Activated CD4-positive, alpha-beta T cell treated with anti-CD3 and anti-CD28 coated beads for 24 hours (primary cell): Measurements from ENCODE around the gene NECTIN1.

Experiments
- DNase-seq, 2 donors: peaks; one replicate each; pipeline ENCODE4 v3.0.0-alpha.2; 2020; ENCODE audit warnings: low read depth in 2 of 2

The NECTIN1 gene

GRCh38 chr11:119672597-119672996 lies 56.4 kb downstream of the NECTIN1 start:
- DNase-seq = no peak

- no peak for DNase-seq
Measured at GRCh38 chr11:119671561-119672015, 57.4 kb downstream of the NECTIN1 start.

GRCh38 chr11:119671051-119671450 lies 57.9 kb downstream of the NECTIN1 start:
- no peak for DNase-seq

- no peak for DNase-seq
Measured at GRCh38 chr11:119669487-119669886, 59.5 kb downstream of the NECTIN1 start.

- no peak for DNase-seq
Measured at GRCh38 chr11:119668676-119669075, 60.3 kb downstream of the NECTIN1 start.

- peak; percentile 25 to 39 for DNase-seq
Measured at GRCh38 chr11:119666463-119667131, 62.4 kb downstream of the NECTIN1 start.

DNA sequence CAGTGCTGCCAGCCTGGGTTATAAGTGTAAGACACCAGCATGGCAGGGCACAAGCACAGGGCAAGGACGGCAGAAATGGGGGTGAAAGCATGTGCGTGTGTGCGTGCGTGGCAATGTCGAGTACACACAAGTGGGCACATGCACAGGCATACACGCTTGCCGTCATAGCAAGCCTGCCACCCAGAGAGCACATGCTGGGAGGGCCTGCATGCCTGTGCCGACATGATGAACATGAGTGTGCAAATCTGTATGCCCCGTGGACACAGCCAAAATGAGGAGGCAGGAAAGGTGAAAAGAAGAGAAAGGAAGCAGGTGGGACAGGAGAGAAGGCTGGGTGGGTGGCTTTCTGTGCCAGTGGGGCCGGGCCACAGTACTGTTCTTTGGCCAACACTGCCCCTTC lies 62.9 kb downstream of the NECTIN1 start:
- no peak for DNase-seq

DNA sequence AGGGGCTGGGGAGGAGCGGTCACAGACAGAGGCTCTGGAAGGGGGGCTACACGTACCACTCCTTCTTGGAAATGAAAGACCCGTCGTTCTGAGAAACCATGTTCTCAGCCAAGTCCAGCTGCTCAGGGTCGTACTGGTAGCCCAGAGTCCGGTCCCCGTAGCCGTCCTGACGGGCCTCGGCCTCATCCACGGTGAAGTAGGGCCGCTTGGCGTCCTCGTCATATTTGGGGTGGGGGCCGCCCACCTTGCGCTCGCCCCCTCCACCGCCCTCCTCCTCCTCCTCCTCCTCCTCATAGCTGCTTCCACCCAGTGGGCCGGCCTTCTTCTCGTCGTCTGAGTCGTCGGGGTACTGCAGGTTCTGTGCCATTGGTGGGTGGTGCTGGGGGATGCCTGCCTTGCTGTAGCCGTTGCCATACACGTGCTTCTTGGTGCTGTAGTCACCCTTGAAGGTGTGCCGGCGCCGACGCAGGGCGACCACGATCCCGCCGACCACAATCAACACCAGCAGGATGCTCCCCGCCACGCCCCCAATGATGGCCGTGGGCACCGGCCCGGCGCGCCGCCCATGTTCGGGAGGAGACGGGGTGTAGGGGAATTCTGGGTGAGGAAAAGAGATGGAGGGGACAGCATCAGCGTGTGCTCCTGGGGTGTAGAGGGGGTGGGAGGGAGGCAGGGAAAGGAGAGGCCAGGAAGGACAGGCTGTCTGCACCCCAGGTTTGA lies 64.1 kb downstream of the NECTIN1 start:
- DNase-seq = no peak

DNA sequence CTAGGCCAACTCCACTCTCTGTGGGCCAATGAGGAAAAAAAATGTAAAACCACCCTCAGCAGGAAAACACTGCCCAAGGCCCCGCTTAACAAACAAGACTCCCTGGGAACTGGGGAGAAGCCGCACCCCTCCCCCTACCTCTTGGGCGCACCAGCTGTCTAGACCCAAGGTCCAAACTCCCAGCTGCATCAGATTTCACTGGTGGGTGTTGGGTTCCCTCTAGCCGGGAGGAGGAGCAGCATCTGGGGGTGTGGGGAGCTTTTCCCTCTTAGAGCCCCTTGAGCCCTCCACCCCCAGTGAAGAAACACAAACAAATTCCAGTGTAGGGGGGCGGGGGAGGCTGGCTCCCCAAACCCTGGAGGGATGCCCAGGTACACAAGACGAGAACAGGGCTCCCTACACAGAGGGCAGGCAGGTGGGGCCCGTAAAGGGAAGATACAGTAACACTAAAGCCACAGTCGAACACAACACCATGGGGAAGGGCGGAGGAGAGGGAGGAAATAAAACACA lies 64.9 kb downstream of the NECTIN1 start:
- no peak for DNase-seq

- DNase-seq = no peak
Measured at GRCh38 chr11:119663279-119663678, 65.7 kb downstream of the NECTIN1 start.

DNA sequence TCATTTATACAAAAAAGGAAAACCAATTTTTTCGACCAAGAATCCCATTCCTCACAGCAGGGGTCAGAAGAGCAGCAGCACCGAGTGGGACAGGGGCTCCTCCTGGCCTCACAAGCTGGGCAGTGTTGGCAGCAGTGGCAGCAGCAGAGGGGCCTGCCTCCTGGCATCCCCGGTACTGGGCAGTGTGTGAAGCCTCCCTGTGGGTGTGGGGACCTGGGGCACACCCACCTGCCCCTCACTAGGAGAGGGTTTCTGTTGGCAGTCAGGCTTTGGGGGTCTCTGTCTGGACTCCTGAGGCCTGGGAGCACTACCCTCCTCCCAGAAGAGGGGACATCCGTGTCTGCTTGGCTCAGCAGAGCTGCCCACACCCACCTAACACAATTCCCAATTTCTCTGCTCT lies 67.8 kb downstream of the NECTIN1 start:
- no peak for DNase-seq

GRCh38 chr11:119659971-119660723 lies 68.9 kb downstream of the NECTIN1 start:
- DNase-seq = no peak

DNA sequence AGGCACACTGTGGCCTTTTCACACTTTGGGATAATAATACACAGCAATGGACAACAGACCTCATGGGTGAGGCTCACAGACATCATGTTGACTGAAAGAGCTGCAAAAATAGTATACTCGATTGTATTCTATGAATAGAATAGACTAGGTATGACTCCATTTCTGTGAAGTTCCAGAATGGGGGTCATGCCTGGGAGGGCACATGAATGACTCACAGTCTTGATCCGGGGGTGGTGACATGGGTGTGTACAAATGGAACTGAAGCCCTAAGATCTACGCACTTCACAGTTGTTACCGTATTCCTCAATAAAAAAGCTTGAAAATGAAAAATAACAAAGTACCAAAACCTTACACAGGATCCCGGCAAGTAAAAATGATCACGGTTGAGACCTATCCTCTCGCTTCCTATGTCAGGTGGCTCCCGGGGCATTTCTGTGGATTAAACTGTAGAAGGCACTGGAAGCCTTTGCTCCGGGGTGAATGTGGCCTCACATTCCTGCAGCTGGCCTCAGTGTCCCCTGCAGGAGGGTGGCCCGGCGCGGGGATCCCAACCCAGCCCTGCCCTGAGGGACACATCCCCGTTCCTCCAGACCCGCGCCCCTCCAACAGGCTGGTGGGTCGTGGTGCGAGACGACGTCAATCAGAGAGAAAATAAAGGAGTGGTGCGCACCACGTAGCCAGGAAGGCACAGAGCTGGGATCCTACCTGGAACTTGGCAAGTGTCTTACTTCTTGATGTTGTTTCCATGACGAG lies 75.9 kb downstream of the NECTIN1 start:
- no peak for DNase-seq

GRCh38 chr11:119651802-119652584 lies 77.0 kb downstream of the NECTIN1 start:
- DNase-seq = no peak

- DNase-seq = no peak
Measured at GRCh38 chr11:119650251-119650650, 78.7 kb downstream of the NECTIN1 start.

GRCh38 chr11:119647254-119647653 lies 81.7 kb downstream of the NECTIN1 start:
- DNase-seq = no peak

GRCh38 chr11:119645018-119645417 lies 84.0 kb downstream of the NECTIN1 start:
- DNase-seq = no peak

- no peak for DNase-seq
Measured at GRCh38 chr11:119644502-119644901, 84.5 kb downstream of the NECTIN1 start.

DNA sequence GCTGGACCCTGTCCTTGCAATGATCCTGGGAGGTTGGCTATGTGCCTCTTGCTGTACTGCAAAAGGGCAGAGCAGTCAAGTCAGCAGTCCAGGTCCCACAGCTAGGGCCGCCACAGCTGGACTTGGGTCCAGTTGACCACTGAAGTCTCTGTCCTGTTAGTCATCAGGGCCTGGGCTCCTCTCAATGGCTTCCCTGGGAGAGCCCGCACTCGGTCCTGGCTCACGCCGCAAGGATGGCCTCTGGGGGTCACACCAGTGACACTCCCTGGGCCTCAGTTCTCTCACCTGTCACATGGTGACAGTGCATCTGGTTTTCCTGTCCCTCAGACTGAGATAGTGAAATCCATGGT lies 85.1 kb downstream of the NECTIN1 start:
- DNase-seq = no peak

GRCh38 chr11:119643212-119643875 lies 85.7 kb downstream of the NECTIN1 start:
- no peak for DNase-seq
